Measurements from ENCODE around the gene GPR15LG.

The GPR15LG gene

DNA sequence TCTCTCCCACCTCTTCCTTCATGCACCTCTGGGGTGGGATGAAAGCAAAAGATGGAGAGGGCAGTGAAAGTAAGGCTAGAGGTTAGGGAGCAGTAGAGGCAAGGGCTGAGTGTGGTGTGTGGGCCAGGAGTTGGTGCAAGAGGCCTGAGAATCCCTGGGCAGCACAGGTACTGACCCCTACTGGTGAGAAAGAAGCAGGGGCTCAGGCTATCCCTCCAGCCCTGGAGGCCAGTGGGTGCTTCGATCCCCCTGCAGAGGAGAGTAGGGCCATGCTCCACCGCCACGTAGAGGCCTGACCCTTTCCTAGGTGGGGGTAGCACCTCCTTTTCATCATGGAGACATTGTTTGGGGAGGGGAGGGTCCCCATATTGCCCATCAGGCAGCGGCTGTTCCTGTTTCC lies 30.5 kb downstream of the GPR15LG start:
- Histone ChIP-seq H3K27me3 (replicated peaks) (no peaks in the 10 kb centered on the region), H3K4me3 (ENCODE audit: low read depth, low read length) (no peak overlapping the region), H3K27ac (no peak overlapping the region), H3K36me3 (replicated peaks) (no peaks in the 10 kb centered on the region)
- no peak for DNase-seq
- TF ChIP-seq, protein P1, sequence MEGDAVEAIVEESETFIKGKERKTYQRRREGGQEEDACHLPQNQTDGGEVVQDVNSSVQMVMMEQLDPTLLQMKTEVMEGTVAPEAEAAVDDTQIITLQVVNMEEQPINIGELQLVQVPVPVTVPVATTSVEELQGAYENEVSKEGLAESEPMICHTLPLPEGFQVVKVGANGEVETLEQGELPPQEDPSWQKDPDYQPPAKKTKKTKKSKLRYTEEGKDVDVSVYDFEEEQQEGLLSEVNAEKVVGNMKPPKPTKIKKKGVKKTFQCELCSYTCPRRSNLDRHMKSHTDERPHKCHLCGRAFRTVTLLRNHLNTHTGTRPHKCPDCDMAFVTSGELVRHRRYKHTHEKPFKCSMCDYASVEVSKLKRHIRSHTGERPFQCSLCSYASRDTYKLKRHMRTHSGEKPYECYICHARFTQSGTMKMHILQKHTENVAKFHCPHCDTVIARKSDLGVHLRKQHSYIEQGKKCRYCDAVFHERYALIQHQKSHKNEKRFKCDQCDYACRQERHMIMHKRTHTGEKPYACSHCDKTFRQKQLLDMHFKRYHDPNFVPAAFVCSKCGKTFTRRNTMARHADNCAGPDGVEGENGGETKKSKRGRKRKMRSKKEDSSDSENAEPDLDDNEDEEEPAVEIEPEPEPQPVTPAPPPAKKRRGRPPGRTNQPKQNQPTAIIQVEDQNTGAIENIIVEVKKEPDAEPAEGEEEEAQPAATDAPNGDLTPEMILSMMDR (IDR thresholded peaks at IDR 0.05; ENCODE audit: low read depth, low read length, missing control alignments), result peak; percentile 53
- in situ Hi-C loops (cut with HindIII; ENCODE audit: low pct_ligation_motif_present, low sequenced_read_pairs), result no loop called here

DNA sequence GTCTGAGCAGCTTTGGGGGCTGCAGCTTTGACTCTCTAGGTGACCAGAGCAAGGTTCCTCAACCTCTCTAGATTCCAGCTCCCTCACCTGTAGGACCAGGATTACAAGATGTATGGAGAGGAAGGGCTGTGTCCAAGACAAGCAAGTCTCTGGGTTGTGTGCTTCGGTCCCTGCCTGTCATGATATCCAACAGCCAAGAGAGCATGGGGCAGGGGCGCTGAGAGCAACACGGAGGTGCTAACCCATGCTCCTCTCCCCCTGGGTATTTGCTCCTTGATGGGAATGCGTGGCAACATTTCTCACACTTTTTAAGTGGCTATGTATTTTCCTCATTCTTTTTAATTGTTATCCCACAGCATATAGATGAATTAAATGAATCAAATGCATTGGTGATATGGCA lies 31.0 kb downstream of the GPR15LG start:
- Histone ChIP-seq H3K27me3 (replicated peaks) (no peaks in the 10 kb centered on the region), H3K27ac (no peak overlapping the region), H3K4me3 (ENCODE audit: low read depth, low read length) (no peak overlapping the region), H3K36me3 (replicated peaks) (no peaks in the 10 kb centered on the region)
- TF ChIP-seq, protein P1 (IDR thresholded peaks at IDR 0.05; ENCODE audit: low read depth, low read length, missing control alignments), result no peak
- DNase-seq, result no peak
- in situ Hi-C loops (cut with HindIII; ENCODE audit: low pct_ligation_motif_present, low sequenced_read_pairs), result no loop called here

DNA sequence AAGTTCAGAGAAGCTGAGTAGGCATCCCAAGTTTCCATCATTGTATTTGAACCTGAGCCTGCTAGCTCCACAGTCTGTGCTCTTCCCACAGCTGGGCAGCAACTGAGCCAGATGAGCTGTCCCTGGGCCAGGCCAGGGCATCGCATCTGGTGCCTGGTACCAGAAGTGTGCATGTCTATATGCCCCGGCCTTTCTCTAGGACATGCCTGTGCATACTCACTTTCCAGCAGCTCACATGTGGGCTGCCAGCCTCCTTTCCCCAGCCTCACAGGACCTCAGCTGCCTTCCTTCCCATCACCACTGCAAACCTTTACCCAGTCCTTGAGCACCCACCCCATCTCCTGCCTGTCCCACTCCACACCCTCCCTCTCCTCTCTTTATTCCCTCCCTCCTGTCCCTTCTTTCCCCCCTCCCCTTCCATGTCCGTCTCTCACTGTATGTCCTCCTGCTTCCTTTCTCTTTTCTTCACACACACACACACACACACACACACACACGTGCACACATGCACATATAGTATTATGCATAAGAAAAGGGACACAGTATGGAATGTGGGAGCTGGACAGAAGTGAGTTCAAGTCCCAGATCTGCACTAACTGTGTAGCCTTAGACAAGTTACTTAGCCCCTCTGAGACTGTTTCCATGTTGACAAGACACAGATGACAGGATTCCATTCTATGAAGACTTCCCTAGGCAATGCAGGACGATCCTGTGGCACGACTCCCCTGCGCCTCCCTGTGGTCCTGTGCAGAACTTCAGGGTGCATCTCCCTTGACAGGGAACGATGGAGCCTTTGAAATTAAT lies 31.6 kb downstream of the GPR15LG start:
- in situ Hi-C loops (cut with HindIII; ENCODE audit: low pct_ligation_motif_present, low sequenced_read_pairs), result no loop called here
- Histone ChIP-seq H3K4me3 (ENCODE audit: low read depth, low read length) (no peak overlapping the region), H3K27ac (no peak overlapping the region), H3K36me3 (replicated peaks) (no peaks in the 10 kb centered on the region), H3K27me3 (replicated peaks) (no peaks in the 10 kb centered on the region)
- TF ChIP-seq, protein P1 (IDR thresholded peaks at IDR 0.05; ENCODE audit: low read depth, low read length, missing control alignments), result peak; percentile 87
- DNase-seq, result peak; percentile 59

DNA sequence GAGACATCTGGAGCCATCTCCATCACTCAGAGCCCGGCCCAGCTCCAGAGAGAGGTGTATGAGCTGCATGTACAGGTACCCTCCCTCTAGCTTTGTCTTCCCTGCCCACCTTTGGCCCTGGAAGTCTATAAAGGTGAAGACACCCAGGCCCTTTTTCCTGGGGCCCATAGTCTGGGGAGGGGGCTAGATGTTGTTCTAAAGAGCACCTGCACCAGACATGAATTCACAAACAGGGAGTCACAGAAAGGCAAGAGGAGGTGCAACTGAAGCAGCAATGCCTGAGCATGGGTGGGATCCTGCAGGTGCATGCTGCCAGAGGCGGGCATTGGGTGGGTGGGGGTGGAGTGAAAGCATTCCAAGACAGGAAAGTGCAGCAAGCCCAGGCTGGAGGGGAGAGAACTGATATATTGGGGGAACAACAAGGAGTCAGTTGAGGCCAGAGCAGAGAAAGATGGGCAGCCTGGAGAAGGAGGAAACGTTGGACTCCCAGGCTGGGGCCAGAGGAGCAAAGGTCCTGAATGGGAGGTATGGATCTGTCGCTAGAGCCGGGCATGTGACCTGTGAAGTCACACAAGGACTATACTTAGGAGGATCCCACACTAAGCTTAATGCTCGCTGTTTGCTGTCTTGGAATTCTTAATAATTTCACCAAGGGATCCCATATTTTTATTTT lies 32.4 kb downstream of the GPR15LG start:
- Histone ChIP-seq H3K4me3 (ENCODE audit: low read depth, low read length) (no peak overlapping the region), H3K36me3 (replicated peaks) (no peaks in the 10 kb centered on the region), H3K27ac (no peak overlapping the region), H3K27me3 (replicated peaks) (no peaks in the 10 kb centered on the region)
- TF ChIP-seq, protein P1 (IDR thresholded peaks at IDR 0.05; ENCODE audit: low read depth, low read length, missing control alignments), result no peak
- no peak for DNase-seq
- in situ Hi-C loops (cut with HindIII; ENCODE audit: low pct_ligation_motif_present, low sequenced_read_pairs), result no loop called here

DNA sequence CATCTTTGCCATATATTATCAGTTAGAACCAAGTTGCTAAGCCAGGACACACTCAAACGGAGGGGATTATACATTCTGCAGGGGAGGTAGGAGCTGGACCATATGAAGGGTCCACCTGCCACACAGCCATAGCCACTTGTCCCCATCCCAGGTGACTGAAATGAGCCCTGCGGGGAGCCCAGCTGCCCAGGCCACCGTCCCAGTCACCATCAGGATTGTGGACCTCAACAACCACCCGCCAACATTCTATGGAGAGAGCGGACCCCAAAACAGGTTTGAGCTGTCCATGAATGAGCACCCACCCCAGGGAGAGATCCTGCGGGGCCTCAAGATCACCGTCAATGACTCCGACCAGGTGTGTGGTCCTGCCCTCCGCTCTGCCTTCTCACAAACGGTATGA lies 34.4 kb downstream of the GPR15LG start:
- in situ Hi-C loops (cut with HindIII; ENCODE audit: low pct_ligation_motif_present, low sequenced_read_pairs), result no loop called here
- no peak for DNase-seq

More for the DNA sequence above, 34.4 kb downstream of the GPR15LG start:
- H3K4me3 ChIP-seq (ENCODE audit: low read depth, low read length), result no peak overlapping the region
- no peaks in the 10 kb centered on the region for H3K27me3 ChIP-seq (replicated peaks)
- no peaks in the 10 kb centered on the region for H3K36me3 ChIP-seq (replicated peaks)
- TF ChIP-seq, protein P1 (IDR thresholded peaks at IDR 0.05; ENCODE audit: low read depth, low read length, missing control alignments), result no peak
- no peak overlapping the region for H3K27ac ChIP-seq
